ENCODE measurements around the gene CEPT1.

DNA sequence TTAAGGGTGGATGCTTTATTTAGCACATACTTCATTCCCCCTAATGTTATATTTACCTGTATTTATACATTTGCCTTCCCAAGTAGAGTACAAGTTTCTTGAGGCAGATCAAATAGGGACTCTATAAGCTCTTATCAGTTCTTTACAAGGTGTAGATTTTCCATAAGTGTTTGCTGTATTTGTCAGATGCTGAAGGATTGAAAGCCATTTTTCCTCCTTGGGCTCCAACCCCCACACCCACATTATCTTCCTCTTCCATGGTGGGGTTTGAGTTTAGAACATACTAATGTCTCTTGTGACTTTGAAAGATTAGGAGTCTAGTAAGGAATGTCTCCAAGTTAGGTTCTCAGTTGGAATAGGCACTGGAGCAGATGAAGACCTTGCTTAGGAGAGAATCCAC lies 85.1 kb downstream of the CEPT1 start:
- no peak for TF ChIP-seq POLR2A (IDR thresholded peaks at IDR 0.05)
- TF ChIP-seq, protein P1, sequence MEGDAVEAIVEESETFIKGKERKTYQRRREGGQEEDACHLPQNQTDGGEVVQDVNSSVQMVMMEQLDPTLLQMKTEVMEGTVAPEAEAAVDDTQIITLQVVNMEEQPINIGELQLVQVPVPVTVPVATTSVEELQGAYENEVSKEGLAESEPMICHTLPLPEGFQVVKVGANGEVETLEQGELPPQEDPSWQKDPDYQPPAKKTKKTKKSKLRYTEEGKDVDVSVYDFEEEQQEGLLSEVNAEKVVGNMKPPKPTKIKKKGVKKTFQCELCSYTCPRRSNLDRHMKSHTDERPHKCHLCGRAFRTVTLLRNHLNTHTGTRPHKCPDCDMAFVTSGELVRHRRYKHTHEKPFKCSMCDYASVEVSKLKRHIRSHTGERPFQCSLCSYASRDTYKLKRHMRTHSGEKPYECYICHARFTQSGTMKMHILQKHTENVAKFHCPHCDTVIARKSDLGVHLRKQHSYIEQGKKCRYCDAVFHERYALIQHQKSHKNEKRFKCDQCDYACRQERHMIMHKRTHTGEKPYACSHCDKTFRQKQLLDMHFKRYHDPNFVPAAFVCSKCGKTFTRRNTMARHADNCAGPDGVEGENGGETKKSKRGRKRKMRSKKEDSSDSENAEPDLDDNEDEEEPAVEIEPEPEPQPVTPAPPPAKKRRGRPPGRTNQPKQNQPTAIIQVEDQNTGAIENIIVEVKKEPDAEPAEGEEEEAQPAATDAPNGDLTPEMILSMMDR (IDR thresholded peaks at IDR 0.05): no peak
- no peak for TF ChIP-seq EP300 (IDR thresholded peaks at IDR 0.05)
- no peak for TF ChIP-seq POLR2AphosphoS5 (IDR thresholded peaks at IDR 0.05)
